Glomerular endothelial cell (primary cell): ENCODE measurements around the gene ANKZF1. TPM values are rescaled to one million over a fixed set of nuclear protein-coding genes. Genes with fewer than 3 reads are reported as not detected.

Source experiments
- DNase-seq: peaks from one replicate; pipeline ENCODE4 v3.0.0-alpha.2; 2011; ENCODE audit warnings: low read depth, low spot score; ENCODE audit errors: extremely low read depth
- total RNA-seq: library from RNA; depleted of rRNA; stranded (reverse); fragments of >200 nt; gene quantifications from 2 replicates; pipeline ENCODE4 v1.2.3, GENCODE V29; 2015

Gene ANKZF1
- total RNA-seq, 1 donor from 2014 or later, result 32.2 TPM

DNA sequence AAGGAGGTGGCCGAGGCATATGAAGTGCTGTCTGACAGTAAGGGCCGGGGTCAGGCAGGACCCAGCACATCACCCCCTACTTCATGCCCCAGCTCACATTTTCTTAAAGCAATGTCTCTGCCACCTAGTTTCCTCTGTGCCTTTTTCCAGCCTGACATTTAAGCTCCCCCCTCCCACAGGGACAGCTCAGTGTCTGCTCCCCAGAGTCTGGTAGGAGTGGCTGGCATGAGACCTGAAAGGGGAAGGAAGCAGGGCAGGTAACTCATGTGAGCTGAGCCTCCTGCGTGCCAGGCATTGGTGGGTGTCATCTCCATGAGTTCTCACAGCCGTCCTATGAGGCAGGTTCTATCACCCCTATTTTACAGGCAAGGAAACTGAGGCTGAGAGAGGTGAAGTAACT lies 51.0 kb downstream of the ANKZF1 start:
- no peak for DNase-seq

DNA sequence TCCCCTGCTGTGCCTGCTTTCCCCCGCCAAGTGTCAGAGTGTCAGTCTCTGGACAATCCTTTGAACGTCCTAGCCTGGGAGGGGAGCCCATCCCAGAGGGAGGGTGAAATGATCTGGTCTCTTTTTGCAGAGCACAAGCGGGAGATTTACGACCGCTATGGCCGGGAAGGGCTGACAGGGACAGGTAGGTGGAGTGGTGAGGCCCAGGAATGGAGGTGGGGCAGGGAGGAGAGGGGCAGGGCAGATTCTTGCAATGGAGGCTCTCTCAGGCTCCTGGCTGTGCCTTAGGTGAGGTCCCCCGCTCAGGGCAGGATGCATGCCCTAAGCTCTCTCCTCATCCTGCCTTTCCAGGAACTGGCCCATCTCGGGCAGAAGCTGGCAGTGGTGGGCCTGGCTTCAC lies 52.0 kb downstream of the ANKZF1 start:
- DNase-seq, result no peak

DNA sequence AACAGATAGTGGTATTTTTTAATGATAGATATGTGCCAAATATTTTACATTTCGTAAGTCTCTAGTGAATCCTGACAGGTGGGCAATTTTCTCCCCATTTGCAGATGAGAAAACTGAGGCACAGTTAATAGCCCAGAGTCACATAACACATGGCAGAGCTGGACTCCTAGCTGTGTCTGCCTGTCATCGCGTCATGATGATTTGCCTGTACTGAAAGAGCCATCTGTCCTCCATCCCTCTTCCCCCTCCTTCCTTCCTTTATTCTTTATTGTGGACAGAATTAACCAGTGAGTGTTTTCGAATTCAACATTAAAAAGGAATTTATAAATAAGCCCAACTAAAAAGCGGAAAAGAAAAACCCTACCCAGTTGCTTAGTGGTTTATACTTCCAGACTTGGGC lies 52.8 kb downstream of the ANKZF1 start:
- DNase-seq, result no peak

DNA sequence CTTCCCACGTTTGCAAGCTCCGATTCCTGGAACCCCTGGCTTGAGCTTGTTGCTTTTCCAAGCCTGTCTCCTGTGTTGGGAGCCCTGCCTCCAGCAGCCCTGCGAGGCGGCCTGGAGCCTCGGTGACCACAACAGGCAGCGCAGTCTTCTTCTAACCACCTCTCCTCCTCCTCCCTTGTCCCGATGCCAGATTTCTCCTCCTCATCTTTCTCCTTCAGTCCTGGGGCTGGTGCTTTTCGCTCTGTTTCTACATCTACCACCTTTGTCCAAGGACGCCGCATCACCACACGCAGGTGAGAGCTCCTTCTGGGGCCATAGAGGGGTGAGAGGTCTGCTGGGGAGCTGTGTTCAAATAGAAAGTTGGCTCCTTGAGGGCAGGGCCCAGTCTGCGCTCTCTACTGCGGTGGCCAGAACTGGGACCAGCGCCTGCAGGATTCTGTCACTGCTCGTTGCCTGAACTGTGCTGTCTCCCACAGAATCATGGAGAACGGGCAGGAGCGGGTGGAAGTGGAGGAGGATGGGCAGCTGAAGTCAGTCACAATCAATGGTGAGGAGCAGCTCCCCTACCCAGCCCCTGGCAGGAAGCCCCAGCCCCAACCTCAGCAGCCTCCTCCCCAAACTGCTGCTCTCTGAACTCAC lies 53.5 kb downstream of the ANKZF1 start:
- DNase-seq, result no peak

DNA sequence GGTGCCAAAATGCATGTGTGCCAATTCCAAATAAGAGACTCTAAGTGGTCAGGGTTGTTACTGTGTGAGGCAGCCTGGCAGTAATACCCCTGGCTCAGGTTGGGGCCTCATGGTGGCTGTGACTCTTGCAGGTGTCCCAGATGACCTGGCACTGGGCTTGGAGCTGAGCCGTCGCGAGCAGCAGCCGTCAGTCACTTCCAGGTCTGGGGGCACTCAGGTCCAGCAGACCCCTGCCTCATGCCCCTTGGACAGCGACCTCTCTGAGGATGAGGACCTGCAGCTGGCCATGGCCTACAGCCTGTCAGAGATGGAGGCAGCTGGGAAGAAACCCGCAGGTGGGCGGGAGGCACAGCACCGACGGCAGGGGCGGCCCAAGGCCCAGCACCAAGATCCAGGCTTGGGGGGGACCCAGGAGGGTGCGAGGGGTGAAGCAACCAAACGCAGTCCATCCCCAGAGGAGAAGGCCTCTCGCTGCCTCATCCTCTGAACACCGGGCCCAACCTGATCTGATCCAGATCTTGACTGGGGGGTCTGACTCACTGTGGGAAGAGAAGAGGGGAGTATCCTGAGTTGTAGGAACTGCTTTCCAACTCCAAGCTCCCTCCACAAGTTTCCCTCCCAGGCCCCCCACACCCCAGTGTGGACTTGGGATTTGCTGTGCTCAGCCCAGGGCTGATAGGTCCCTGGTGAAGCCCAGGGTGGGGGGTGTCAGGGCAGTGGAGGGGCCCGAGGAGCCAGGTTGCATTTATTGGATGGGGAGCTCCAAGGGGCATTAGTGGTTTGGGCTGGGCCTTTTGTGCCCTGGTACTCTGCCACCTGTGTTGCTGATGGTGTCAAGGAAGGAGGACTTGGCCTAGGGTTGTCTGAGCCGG lies 55.1 kb downstream of the ANKZF1 start:
- no peak for DNase-seq

DNA sequence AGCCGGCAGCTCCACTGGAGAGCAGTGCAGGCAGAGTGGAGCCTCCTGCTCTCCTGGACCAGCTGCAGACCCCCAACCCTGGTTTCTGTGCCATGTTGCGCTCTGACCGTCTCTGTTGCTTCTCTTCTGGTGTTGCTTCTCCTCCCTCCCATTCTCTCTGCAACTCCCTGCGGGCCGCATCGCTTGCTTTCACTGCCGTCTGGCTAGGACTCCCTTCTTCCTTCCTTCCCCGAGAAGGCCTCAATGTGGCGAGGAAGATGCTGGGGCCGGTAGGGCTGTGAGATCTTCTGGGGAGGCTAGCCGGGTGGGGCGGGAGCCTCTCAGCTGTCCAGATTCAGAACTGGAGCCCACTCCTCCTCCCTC lies 55.7 kb downstream of the ANKZF1 start:
- no peak for DNase-seq

DNA sequence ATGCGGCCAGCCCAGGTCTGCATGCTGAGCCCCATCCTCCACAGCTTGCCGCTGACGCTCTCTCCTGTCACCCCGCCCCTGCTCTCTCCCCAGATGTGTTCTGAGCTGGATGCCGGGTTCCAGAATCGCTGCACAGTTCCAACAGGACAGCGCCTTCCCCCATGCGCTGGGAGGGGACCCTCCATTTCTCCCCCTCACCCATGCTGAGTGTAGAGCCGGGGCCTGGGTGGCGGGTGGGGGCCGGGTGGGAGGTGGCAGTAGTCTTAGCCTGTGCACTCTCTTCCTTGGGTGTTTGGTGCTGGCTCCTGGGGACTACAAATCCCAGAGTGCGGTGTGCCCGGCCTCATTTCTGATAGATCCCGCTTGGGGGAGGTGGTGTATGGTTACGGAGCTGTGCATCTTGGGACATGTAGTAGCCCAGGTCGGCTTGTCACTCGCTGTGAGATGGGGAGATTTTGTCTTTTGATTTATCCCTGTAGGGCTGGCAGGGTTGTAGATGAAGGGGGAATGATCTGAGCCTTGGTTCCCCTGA lies 56.4 kb downstream of the ANKZF1 start:
- no peak for DNase-seq

Other genes with a start within 250 kb of the ANKZF1 start
- gene FEV, start 244.6 kb upstream of the ANKZF1 start, total RNA-seq, result not detected in 2 replicates
- not detected in 2 replicates for gene CRYBA2, start 236.4 kb upstream of the ANKZF1 start, total RNA-seq
- gene CFAP65, start 188.3 kb upstream of the ANKZF1 start, total RNA-seq, result not detected in 2 replicates
- gene IHH, start 168.9 kb upstream of the ANKZF1 start, total RNA-seq, result not detected in 2 replicates
- 18.3 and 21.0 TPM in 2 replicates for gene NHEJ1, start 69.0 kb upstream of the ANKZF1 start, total RNA-seq
- gene SLC23A3, start 59.8 kb upstream of the ANKZF1 start, total RNA-seq, result 1.3 TPM in 1 of 2 replicates, not detected in the other
- gene CNPPD1, start 52.9 kb upstream of the ANKZF1 start, total RNA-seq, result 33.2 and 40.3 TPM in 2 replicates
- 43.8 and 48.0 TPM in 2 replicates for gene RETREG2, start 51.5 kb upstream of the ANKZF1 start, total RNA-seq
- gene ZFAND2B, start 23.0 kb upstream of the ANKZF1 start, total RNA-seq, result 23.7 and 26.1 TPM in 2 replicates
- gene ABCB6, start 10.8 kb upstream of the ANKZF1 start, total RNA-seq, result 11.8 and 17.8 TPM in 2 replicates
- gene ATG9A, start 170 bp upstream of the ANKZF1 start, total RNA-seq, result 64.2 and 65.2 TPM in 2 replicates
- gene GLB1L, start 15.6 kb downstream of the ANKZF1 start, total RNA-seq, result 5.1 and 6.2 TPM in 2 replicates
- gene STK16, start 15.7 kb downstream of the ANKZF1 start, total RNA-seq, result 5.6 and 13.7 TPM in 2 replicates
- not detected in 2 replicates for gene TUBA4B, start 23.4 kb downstream of the ANKZF1 start, total RNA-seq
- gene TUBA4A, start 24.1 kb downstream of the ANKZF1 start, total RNA-seq, result 7.8 and 21.4 TPM in 2 replicates
- 31.7 and 33.1 TPM in 2 replicates for gene DNAJB2, start 49.6 kb downstream of the ANKZF1 start, total RNA-seq
- 0.47 and 0.97 TPM in 2 replicates for gene PTPRN, start 79.6 kb downstream of the ANKZF1 start, total RNA-seq
- gene RESP18, start 102.9 kb downstream of the ANKZF1 start, total RNA-seq, result not detected in 2 replicates
- 48.9 and 50.9 TPM in 2 replicates for gene DNPEP, start 158.1 kb downstream of the ANKZF1 start, total RNA-seq
- not detected in 2 replicates for gene DES, start 188.6 kb downstream of the ANKZF1 start, total RNA-seq
- 1.6 and 1.7 TPM in 2 replicates for gene SPEG, start 205.0 kb downstream of the ANKZF1 start, total RNA-seq